ENCODE results near the gene GIPC1. TPM values are rescaled to one million over a fixed set of nuclear protein-coding genes. Genes with fewer than 3 reads are reported as not detected.
A peak's percentile ranks its signal among the peaks of the same experiment; 100 is the strongest.

The GIPC1 gene
- total RNA-seq, 1 experiment from 2014 or later: 160 TPM

DNA sequence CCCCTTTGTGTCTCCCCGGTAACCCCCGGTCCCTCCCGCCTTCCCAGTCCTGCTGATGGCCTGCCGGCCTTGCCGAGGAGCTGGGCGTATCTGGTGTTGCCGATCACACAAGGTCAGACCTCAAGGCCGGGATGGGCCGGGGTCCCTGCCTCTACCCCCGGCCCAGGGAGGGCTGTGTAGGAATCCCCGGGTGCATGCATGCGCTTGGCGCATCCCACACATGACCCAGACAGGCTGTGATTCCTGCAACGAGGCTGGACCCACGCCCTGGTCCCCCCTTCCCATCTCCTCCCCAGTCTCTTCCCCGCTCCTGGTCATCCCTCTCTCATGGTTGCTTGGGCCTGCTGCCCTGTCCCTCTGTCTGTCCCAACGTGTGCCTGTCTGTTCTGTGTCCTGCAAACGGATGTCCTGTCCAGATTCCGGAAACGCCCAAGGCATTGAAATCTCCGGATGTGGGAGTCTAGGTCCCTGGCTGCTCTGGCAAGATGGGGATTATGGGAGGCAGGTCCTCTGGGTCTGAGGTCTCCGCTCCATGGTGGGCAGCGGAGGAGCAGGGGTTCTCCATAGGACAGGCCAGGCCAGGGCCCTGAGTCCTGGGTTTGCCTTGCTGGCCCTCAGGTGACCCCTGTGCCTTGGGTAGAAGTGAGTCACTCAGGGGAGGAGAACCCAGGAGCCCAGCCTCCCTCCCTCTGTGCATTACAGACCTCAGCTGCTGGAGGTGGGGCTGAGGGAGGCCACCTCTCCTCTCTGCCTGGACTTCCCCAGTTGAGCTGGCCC, 61.2 kb downstream of the GIPC1 start:
- DNase-seq (ENCODE audit: low read depth, low spot score): no peak
- ATAC-seq: peak; percentile 85
- Histone ChIP-seq H3K4me1 (ENCODE audit: control insufficient read depth, insufficient read depth, low read length) (peaks cover 8% of the 10 kb centered on the region), H3K36me3 (ENCODE audit: control insufficient read depth, insufficient read depth, low read length) (no peaks in the 10 kb centered on the region), H3K9me3 (ENCODE audit: control insufficient read depth, insufficient read depth, low read depth, low read length) (no peaks in the 10 kb centered on the region), H3K27ac (ENCODE audit: low read length) (peak overlapping the region; percentile 82), H3K4me3 (ENCODE audit: low read depth in 2 of 2, low read length in 2 of 2) (peak overlapping the region; percentile 53 to 64), H3K27me3 (ENCODE audit: control insufficient read depth, insufficient read depth, low read length) (no peaks in the 10 kb centered on the region)
- BruUV-seq (replicated peaks): no TSS peak
- TF ChIP-seq SIN3A (IDR thresholded peaks at IDR 0.05; ENCODE audit: borderline replicate concordance, insufficient read depth, low read depth, low read length) (0 out of 2 replicates have a peak, but pooled peaks have one; percentile 30), TCF7L2 (IDR thresholded peaks at IDR 0.05; ENCODE audit: low read depth, low read length) (no peak)
- POLR2A ChIA-PET: no interaction called here
- CTCF ChIA-PET: interaction anchor here (0.5 kb wide), 1 partner anchor 40 kb away, joined by 7 read pairs; the partner anchor contains the start of gene PTGER1
- in situ Hi-C loops (cut with HindIII; ENCODE audit: low pct_unique_long_range_greater_than_20kb, low sequenced_read_pairs) (no loop called here), intact Hi-C loops (cut with micrococcal nuclease; ENCODE audit: unreplicated experiment) (no loop called here)

DNA sequence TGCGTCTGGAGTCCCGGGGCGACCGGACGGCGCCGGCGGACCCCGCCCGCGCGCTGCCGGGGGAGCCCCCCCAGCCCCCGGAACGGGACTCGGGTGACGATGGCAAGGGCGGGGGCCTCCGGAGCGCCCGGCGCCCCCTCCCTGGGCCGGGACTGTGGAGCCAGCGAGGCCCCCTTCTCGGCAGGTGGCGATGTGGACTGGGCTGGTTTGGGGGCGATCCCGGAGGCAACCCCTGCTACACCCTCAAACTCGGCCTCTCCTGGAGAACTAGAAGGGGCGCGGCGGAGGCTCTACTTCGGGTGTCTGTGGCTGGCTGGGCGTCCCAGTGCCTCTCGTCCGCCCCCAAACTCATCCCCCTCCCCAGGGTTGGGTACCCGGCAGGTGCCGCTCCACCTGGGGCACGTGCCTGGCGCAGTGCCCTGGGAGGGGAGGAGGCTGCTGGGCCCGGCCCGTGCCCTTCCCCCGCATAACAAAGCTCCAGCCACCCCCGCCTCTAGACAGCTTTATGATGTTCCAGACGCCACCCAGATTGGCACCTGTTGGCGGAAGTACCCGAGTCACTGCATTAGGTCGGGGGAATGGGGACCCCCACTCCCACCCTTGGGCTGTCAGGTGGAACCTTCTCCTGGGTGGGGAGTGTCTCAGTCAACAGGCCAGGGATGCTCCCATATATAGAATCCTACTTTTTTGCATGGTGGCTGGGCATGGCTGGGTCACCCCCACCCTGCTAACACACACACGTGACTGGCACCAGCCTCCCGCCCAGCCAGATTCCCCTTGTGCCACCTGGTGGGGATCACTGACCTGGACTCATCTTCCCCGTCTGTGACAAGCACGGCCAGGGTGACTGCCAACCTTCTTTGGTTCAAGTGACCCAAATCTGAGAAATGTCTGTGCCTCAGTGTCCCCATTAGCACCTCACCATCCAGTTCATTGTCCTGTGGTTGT, 62.1 kb downstream of the GIPC1 start:
- Histone ChIP-seq H3K4me3 (ENCODE audit: low read depth in 2 of 2, low read length in 2 of 2) (peak overlapping the region; percentile 53 to 64), H3K4me1 (ENCODE audit: control insufficient read depth, insufficient read depth, low read length) (peaks cover 8% of the 10 kb centered on the region), H3K27me3 (ENCODE audit: control insufficient read depth, insufficient read depth, low read length) (no peaks in the 10 kb centered on the region), H3K9me3 (ENCODE audit: control insufficient read depth, insufficient read depth, low read depth, low read length) (no peaks in the 10 kb centered on the region), H3K27ac (ENCODE audit: low read length) (peak overlapping the region; percentile 82), H3K36me3 (ENCODE audit: control insufficient read depth, insufficient read depth, low read length) (no peaks in the 10 kb centered on the region)
- DNase-seq (ENCODE audit: low read depth, low spot score) (no peak), ATAC-seq (peak; percentile 25)
- in situ Hi-C loops (cut with HindIII; ENCODE audit: low pct_unique_long_range_greater_than_20kb, low sequenced_read_pairs) (no loop called here), intact Hi-C loops (cut with micrococcal nuclease; ENCODE audit: unreplicated experiment) (no loop called here)
- BruUV-seq (replicated peaks): no TSS peak
- TF ChIP-seq, protein P1, sequence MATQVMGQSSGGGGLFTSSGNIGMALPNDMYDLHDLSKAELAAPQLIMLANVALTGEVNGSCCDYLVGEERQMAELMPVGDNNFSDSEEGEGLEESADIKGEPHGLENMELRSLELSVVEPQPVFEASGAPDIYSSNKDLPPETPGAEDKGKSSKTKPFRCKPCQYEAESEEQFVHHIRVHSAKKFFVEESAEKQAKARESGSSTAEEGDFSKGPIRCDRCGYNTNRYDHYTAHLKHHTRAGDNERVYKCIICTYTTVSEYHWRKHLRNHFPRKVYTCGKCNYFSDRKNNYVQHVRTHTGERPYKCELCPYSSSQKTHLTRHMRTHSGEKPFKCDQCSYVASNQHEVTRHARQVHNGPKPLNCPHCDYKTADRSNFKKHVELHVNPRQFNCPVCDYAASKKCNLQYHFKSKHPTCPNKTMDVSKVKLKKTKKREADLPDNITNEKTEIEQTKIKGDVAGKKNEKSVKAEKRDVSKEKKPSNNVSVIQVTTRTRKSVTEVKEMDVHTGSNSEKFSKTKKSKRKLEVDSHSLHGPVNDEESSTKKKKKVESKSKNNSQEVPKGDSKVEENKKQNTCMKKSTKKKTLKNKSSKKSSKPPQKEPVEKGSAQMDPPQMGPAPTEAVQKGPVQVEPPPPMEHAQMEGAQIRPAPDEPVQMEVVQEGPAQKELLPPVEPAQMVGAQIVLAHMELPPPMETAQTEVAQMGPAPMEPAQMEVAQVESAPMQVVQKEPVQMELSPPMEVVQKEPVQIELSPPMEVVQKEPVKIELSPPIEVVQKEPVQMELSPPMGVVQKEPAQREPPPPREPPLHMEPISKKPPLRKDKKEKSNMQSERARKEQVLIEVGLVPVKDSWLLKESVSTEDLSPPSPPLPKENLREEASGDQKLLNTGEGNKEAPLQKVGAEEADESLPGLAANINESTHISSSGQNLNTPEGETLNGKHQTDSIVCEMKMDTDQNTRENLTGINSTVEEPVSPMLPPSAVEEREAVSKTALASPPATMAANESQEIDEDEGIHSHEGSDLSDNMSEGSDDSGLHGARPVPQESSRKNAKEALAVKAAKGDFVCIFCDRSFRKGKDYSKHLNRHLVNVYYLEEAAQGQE (IDR thresholded peaks at IDR 0.05; ENCODE audit: insufficient read depth in 1 of 2, low read depth in 2 of 2, low read length in 1 of 2): no peak
- TF ChIP-seq POLR2AphosphoS5 (IDR thresholded peaks at IDR 0.05; ENCODE audit: low read depth, low read length) (no peak), SIN3A (IDR thresholded peaks at IDR 0.05; ENCODE audit: borderline replicate concordance, insufficient read depth, low read depth, low read length) (no peak), TCF7L2 (IDR thresholded peaks at IDR 0.05; ENCODE audit: low read depth, low read length) (no peak)
- TF ChIP-seq, protein P2, sequence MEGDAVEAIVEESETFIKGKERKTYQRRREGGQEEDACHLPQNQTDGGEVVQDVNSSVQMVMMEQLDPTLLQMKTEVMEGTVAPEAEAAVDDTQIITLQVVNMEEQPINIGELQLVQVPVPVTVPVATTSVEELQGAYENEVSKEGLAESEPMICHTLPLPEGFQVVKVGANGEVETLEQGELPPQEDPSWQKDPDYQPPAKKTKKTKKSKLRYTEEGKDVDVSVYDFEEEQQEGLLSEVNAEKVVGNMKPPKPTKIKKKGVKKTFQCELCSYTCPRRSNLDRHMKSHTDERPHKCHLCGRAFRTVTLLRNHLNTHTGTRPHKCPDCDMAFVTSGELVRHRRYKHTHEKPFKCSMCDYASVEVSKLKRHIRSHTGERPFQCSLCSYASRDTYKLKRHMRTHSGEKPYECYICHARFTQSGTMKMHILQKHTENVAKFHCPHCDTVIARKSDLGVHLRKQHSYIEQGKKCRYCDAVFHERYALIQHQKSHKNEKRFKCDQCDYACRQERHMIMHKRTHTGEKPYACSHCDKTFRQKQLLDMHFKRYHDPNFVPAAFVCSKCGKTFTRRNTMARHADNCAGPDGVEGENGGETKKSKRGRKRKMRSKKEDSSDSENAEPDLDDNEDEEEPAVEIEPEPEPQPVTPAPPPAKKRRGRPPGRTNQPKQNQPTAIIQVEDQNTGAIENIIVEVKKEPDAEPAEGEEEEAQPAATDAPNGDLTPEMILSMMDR (IDR thresholded peaks at IDR 0.05): no peak; the same call in 1 of the 2 replicates
- POLR2A ChIA-PET: no interaction called here
- CTCF ChIA-PET: no interaction called here

All from Panc1 (cell line).